Epithelial cell of proximal tubule (primary cell): ENCODE measurements around the gene SHISAL1. TPM values are rescaled to one million over a fixed set of nuclear protein-coding genes. Genes with fewer than 3 reads are reported as not detected.

Source experiments
- DNase-seq: peaks from one replicate; pipeline ENCODE4 v3.0.0-alpha.2; 2011; ENCODE audit warnings: low read depth
- H3K4me3 ChIP-seq: 2 replicates; pipeline ENCODE4 v1.5.1; 2011; ENCODE audit warnings: low read depth, mild to moderate bottlenecking, low read length
- CTCF ChIP-seq: conservative IDR thresholded peaks from 2 replicates; pipeline ENCODE4 v1.5.1; 2012; ENCODE audit warnings: low read depth, mild to moderate bottlenecking, low read length
- total RNA-seq: library from RNA; depleted of rRNA; stranded (reverse); fragments of >200 nt; gene quantifications from 2 replicates; pipeline ENCODE4 v1.2.3, GENCODE V29; 2015

SHISAL1 gene
- not detected in 2 replicates for total RNA-seq

GRCh38 chr22:44312766-44313165, at the start of gene SHISAL1:
TSS of gene SHISAL1 (minus strand) at chr22:44312951. CDS start at chr22:44300945, 12,006 bp downstream.
- no peak for TF ChIP-seq CTCF
- DNase-seq, result no peak
- H3K4me3 ChIP-seq, result no peak within 1 kb of the TSS

DNA sequence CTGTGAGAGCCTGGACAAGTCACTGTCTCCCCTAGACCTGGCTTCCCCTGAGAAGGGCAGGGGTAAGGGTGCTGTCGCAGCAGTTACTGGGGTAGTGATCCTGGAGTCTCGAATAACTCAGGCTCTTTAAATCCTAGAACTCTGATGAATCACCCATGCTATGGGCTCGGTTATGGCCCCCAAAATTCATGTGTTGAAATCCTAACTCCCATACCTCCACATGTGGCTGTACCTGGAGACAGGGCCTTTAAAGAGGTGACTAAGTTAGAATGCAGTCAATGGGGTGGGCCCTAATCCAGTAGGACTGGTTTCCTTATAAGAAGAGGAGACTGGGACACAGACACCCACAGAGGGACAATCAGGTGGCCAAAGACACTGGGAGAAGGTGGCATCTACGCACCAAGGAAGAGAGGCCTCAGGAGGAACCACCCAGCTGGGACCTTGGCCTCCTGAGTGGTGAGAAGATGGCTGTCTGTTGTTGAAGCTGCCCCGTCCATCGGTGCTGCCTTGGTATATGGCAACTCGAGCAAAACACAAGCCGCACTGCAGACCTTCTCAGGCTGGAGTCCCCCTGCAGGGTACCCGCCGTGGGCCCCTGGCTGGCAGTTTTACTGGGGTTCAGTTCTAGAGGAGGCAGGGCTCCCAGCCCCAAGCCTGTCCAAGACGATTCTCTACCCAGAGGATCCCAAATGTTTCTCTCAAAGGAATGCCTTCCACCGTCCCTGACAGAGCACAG, 48.8 kb upstream of the SHISAL1 start:
- no peak for TF ChIP-seq CTCF
- DNase-seq, result no peak
- no peak overlapping the region for H3K4me3 ChIP-seq

- no peak overlapping the region for H3K4me3 ChIP-seq
- no peak for TF ChIP-seq CTCF
- no peak for DNase-seq
Measured at GRCh38 chr22:44360668-44361381, 48.1 kb upstream of the SHISAL1 start.

DNA sequence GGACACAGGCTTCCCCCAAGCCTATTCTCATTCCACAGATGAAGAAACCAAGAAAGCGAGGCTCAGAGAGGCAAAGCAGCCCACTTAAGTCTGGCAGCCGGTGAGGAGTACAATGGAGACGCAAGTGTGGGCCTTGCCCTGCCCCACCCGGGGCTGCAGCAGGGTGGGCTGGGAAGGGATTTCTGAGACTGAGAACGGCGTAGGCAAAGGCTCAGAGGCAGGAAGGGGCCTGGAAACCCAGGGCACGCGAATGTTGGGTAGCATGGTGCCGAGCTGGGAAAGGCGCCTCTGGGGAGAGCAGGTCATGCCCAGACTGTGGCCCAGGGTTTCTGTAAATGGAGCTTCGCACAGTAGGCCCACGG, 47.5 kb upstream of the SHISAL1 start:
- no peak overlapping the region for H3K4me3 ChIP-seq
- TF ChIP-seq CTCF, result no peak
- no peak for DNase-seq

- no peak for DNase-seq
- no peak for TF ChIP-seq CTCF
- H3K4me3 ChIP-seq, result no peak overlapping the region
Measured at GRCh38 chr22:44359496-44360110, 46.9 kb upstream of the SHISAL1 start.

GRCh38 chr22:44358709-44359440, 46.1 kb upstream of the SHISAL1 start:
- TF ChIP-seq CTCF, result no peak
- no peak for DNase-seq
- no peak overlapping the region for H3K4me3 ChIP-seq
